Sigmoid colon (tissue), 7 donors: ENCODE measurements around the gene ADGRV1. TPM values are rescaled to one million over a fixed set of nuclear protein-coding genes. Genes with fewer than 3 reads are reported as not detected.

Source experiments
- DNase-seq: peaks from one replicate; pipeline ENCODE4 v3.0.0-alpha.2; 2019
- H3K27ac ChIP-seq, 4 donors: fragments of 200-600 bp; sonication (generic); one replicate each; pipeline ENCODE4 v1.5.1; 2016 to 2019; ENCODE audit warnings: mild to moderate bottlenecking in 1 of 4
- H3K27me3 ChIP-seq, 3 donors: fragments of 200-600 bp; sonication (generic); one replicate each; pipeline ENCODE4 v1.5.1; 2019; ENCODE audit warnings: mild to moderate bottlenecking in 1 of 3
- H3K36me3 ChIP-seq, 4 donors: fragments of 200-600 bp; sonication (generic); one replicate each; pipeline ENCODE4 v1.5.1; 2016 to 2019
- H3K4me1 ChIP-seq, 4 donors: fragments of 200-600 bp; sonication (generic); one replicate each; pipeline ENCODE4 v1.5.1; 2017 to 2019
- H3K4me3 ChIP-seq, 4 donors: fragments of 200-600 bp; sonication (generic); one replicate each; pipeline ENCODE4 v1.5.1; 2017 to 2019; ENCODE audit warnings: mild to moderate bottlenecking in 2 of 4, moderate library complexity in 1 of 4
- H3K9me3 ChIP-seq, 4 donors: fragments of 200-600 bp in 3 of 4; sonication (generic) in 3 of 4; one replicate each; pipeline versions ENCODE4 v1.5.1 to v1.6.1; 2013 to 2019
- CTCF ChIP-seq, 4 experiments: fragments of 450-650 bp in 3 of 4; fragments of 200-600 bp in 1 of 4; IDR thresholded peaks; one replicate each; pipeline ENCODE4 v1.5.1; 2016 to 2019; ENCODE audit warnings: antibody characterized with exemption in 4 of 4, mild to moderate bottlenecking in 3 of 4, moderate library complexity in 2 of 4
- EP300 ChIP-seq, 4 donors: sonication (generic); formaldehyde crosslinking; IDR thresholded peaks; one replicate each; pipeline ENCODE4 v1.6.1; 2017; ENCODE audit warnings: antibody characterized with exemption in 4 of 4
- POLR2A ChIP-seq, 2 donors: fragments of 450-650 bp; IDR thresholded peaks; one replicate each; pipeline ENCODE4 v1.6.1; 2016; ENCODE audit warnings: antibody characterized with exemption in 2 of 2, mild to moderate bottlenecking in 2 of 2, moderate library complexity in 2 of 2
- POLR2AphosphoS5 ChIP-seq, 4 donors: sonication (generic); formaldehyde crosslinking; IDR thresholded peaks; one replicate each; pipeline ENCODE4 v1.6.1; 2017; ENCODE audit warnings: antibody characterized with exemption in 4 of 4
- WGBS, 2 donors: extraction: QIAGEN DNeasy Blood & Tissue Kit; methylation state at CpG; one replicate each; pipeline ENCODE4 v1.1.7; 2013; 5-methylcytosine and 5-hydroxymethylcytosine counted together
- intact Hi-C: fragments of 100-400 bp; cut with DNase I; formaldehyde crosslinking; loops from one replicate; pipeline ENCODE4 v1.15.1; 2023
- polyA plus RNA-seq, 3 donors: library from polyadenylated mRNA; stranded (reverse); fragments of 200-250 nt; gene quantifications; one replicate each; pipeline ENCODE4 v1.2.3, GENCODE V29; 2013
- total RNA-seq, 4 donors: library from RNA; depleted of rRNA; stranded (reverse); fragments of >200 nt; gene quantifications; one replicate each; pipeline ENCODE4 v1.1.0, GENCODE V29; 2016
- donor health status: healthy with polysubstance abuse.
- donor health status: Bipolar disorder and iron deficiency.
- donor health status: healthy.

Gene ADGRV1
- total and polyA plus RNA-seq, 7 donors, result 0.54 to 2.1 (median 0.74) TPM; not detected in 1

- intact Hi-C loops, result no loop called here
- WGBS, 2 donors, result 54 to 70% methylated on average over 2 of the region's 2 CpGs
- no peak overlapping the region for H3K4me3 ChIP-seq
- no peaks in the 10 kb centered on the region for H3K36me3 ChIP-seq
- H3K9me3 ChIP-seq, result no peaks in the 10 kb centered on the region
- TF ChIP-seq CTCF (IDR thresholded peaks at IDR 0.05), result no peak
- no peak for TF ChIP-seq EP300 (IDR thresholded peaks at IDR 0.05)
- TF ChIP-seq POLR2AphosphoS5 (IDR thresholded peaks at IDR 0.05), result peak in 2 of 4 donors; percentile 20 to 45
- no peak for TF ChIP-seq POLR2A (IDR thresholded peaks at IDR 0.05)
- no peaks in the 10 kb centered on the region for H3K27me3 ChIP-seq
- DNase-seq, result no peak
- peaks cover 0 to 46% (median 38%) of the 10 kb centered on the region in 4 donors for H3K4me1 ChIP-seq
- H3K27ac ChIP-seq, result peak overlapping the region; percentile 45 to 81 (median 73)
Observed at GRCh38 chr5:91111473-91112238, 553.1 kb downstream of the ADGRV1 start.

- Histone ChIP-seq H3K27ac (peak overlapping the region; percentile 10 to 69 (median 63)), H3K36me3 (no peaks in the 10 kb centered on the region), H3K4me1 (peaks cover 0 to 55% (median 46%) of the 10 kb centered on the region in 4 donors), H3K27me3 (no peaks in the 10 kb centered on the region), H3K9me3 (no peaks in the 10 kb centered on the region), H3K4me3 (no peak overlapping the region)
- intact Hi-C loops, result no loop called here
- WGBS, 2 donors, result 54 to 82% methylated on average over 2 of the region's 2 CpGs
- TF ChIP-seq POLR2A (IDR thresholded peaks at IDR 0.05), result no peak
- TF ChIP-seq EP300 (IDR thresholded peaks at IDR 0.05), result no peak
- no peak for TF ChIP-seq CTCF (IDR thresholded peaks at IDR 0.05)
- TF ChIP-seq POLR2AphosphoS5 (IDR thresholded peaks at IDR 0.05), result peak in 1 of 4 donors; percentile 31
- no peak for DNase-seq
Observed at GRCh38 chr5:91114658-91115057, 556.1 kb downstream of the ADGRV1 start.

GRCh38 chr5:91118354-91118753, 559.8 kb downstream of the ADGRV1 start:
- peaks cover 0 to 62% (median 51%) of the 10 kb centered on the region in 4 donors for H3K4me1 ChIP-seq
- no peak overlapping the region for H3K4me3 ChIP-seq
- H3K36me3 ChIP-seq, result no peaks in the 10 kb centered on the region
- intact Hi-C loops, result no loop called here
- TF ChIP-seq CTCF (IDR thresholded peaks at IDR 0.05) (no peak), POLR2A (IDR thresholded peaks at IDR 0.05) (no peak), EP300 (IDR thresholded peaks at IDR 0.05) (no peak), POLR2AphosphoS5 (IDR thresholded peaks at IDR 0.05) (no peak)
- H3K27me3 ChIP-seq, result no peaks in the 10 kb centered on the region
- DNase-seq, result no peak
- WGBS, 2 donors, result 95 to 96% methylated on average over 3 of the region's 3 CpGs
- H3K9me3 ChIP-seq, result no peaks in the 10 kb centered on the region
- H3K27ac ChIP-seq, result peak overlapping the region in 2 of 4 donors; percentile 70 to 78

- H3K9me3 ChIP-seq, result no peaks in the 10 kb centered on the region
- intact Hi-C loops, result no loop called here
- no peaks in the 10 kb centered on the region for H3K27me3 ChIP-seq
- no peak for TF ChIP-seq CTCF (IDR thresholded peaks at IDR 0.05)
- no peak for TF ChIP-seq POLR2A (IDR thresholded peaks at IDR 0.05)
- no peak for TF ChIP-seq POLR2AphosphoS5 (IDR thresholded peaks at IDR 0.05)
- TF ChIP-seq EP300 (IDR thresholded peaks at IDR 0.05), result no peak
- H3K4me1 ChIP-seq, result peaks cover 0 to 67% (median 53%) of the 10 kb centered on the region in 4 donors
- peak overlapping the region in 2 of 4 donors; percentile 70 to 78 for H3K27ac ChIP-seq
- no peak for DNase-seq
- H3K36me3 ChIP-seq, result no peaks in the 10 kb centered on the region
- no peak overlapping the region for H3K4me3 ChIP-seq
Observed at GRCh38 chr5:91118796-91119195, 560.2 kb downstream of the ADGRV1 start.
